ENCODE measurements around the gene NFIA. TPM values are rescaled to one million over a fixed set of nuclear protein-coding genes. Genes with fewer than 3 reads are reported as not detected.

Gene NFIA
- total RNA-seq, 1 donor from 2014 or later: 0.20 TPM

DNA sequence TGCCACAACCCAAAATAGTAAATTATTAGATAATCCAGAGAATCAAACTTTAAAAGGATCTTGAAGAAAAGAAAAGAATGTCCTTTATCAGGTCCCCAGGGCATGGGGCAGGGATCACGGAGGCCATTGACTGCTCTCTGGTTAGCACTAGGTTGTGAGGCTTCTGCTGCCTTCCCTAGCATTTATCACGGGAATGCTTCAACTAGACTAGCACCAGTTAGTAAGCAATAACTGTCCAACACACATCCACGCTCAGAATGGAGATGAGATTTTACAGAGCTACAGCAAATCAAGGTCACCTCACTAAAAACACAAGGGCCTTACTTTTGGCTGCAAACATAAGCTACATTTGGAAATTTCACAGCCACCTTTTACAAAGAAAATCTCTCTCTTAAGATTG is 304.0 kb downstream of the NFIA start:
- intact Hi-C loops (cut with micrococcal nuclease): no loop called here

- intact Hi-C loops (cut with micrococcal nuclease): no loop called here
Measured at GRCh38 chr1:61386770-61387169, 304.4 kb downstream of the NFIA start.

DNA sequence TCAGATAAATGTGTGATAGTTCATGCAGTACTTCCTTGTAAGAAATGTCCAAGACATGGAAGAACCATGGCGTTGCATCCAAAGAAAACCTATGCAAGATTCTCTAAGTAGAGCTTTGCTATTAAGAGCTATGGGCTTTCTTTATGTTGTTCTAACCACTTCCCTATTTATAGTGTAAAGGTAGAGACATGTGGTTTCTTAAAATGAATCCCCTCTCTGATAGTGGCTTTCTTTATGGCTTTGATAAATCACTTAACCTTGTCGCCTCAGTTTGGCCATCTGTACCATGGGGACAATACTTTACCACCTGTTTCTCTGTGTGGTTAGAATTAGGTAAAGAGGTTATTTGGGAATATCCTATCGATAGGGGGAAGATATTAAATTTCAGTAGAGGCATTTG is 305.5 kb downstream of the NFIA start:
- intact Hi-C loops (cut with micrococcal nuclease): no loop called here

DNA sequence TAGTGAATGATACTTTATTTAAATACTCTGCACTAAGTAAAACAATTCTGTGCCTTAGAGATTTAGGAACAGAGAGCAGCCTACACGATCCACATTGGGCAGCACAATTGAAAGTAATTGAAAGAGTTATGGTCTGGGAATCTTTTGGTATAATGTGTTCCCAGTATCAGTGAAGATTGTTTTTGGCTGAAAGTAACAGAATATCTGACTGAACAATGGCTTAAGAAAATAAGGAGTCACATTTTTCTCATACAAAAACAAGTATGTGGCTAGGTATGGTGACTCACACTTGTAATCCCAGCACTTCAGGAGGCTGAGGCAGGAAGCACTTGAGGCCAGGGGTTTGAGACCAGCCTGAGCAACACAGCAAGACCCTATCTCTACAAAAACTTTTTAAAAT is 306.2 kb downstream of the NFIA start:
- intact Hi-C loops (cut with micrococcal nuclease): no loop called here

DNA sequence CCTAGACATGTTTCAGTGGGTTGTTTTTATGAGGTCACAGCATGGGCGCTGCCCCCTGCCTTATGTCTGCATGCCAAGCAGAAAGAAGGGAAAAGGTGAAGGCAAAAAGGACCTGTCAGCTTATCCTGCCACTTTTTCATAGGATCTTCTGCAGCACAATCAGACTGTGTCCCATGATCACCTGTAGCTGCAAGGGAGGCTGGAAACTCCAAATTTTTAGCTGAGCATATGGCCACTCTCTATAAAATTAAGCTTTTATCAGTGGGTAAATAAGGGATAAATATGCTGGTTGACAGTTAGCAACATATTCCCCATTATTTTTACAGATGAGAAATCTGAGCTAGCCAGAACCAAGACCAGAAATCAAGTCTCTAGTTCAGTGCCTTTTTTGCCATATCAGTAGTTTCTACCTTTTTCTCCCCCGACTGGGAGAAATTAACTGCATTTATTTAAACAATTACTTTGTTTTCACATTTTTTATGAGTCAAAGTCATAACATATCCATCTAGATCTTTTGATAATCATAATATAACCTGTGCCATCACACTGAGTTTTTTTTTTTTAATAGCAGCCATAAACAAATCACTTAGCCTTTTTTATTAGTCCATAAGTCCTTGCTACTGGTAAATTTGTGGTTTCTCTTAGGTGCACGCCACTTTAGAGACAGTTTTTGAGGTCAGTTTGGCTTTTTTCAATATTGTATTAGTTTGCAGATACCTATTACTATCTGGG is 307.0 kb downstream of the NFIA start:
- intact Hi-C loops (cut with micrococcal nuclease): no loop called here

GRCh38 chr1:61389926-61390845 is 307.8 kb downstream of the NFIA start:
- intact Hi-C loops (cut with micrococcal nuclease): no loop called here

- intact Hi-C loops (cut with micrococcal nuclease): no loop called here
Measured at GRCh38 chr1:61391730-61392129, 309.4 kb downstream of the NFIA start.

GRCh38 chr1:61392409-61393242 is 310.3 kb downstream of the NFIA start:
- intact Hi-C loops (cut with micrococcal nuclease): no loop called here

DNA sequence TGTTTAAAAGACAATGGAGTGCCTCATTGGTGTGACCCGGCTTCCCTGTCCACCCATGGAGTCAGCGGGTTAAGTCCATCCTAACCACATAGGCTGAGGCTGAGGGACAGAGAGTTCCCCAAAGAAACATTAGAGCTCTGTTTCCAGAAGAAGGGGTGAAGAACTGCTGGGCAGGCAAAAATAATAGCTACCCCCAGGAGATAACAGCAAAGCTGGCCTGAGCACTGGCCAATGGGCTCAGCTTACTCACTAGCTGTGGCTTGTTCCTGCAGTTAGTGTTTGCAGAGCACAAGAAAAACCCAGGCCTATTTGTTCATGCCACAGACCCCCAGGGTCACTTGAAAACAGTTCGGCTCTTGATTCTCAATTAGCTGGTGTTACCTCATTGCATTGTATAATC is 311.2 kb downstream of the NFIA start:
- intact Hi-C loops (cut with micrococcal nuclease): no loop called here

GRCh38 chr1:61395146-61395800 is 312.9 kb downstream of the NFIA start:
- intact Hi-C loops (cut with micrococcal nuclease): no loop called here

DNA sequence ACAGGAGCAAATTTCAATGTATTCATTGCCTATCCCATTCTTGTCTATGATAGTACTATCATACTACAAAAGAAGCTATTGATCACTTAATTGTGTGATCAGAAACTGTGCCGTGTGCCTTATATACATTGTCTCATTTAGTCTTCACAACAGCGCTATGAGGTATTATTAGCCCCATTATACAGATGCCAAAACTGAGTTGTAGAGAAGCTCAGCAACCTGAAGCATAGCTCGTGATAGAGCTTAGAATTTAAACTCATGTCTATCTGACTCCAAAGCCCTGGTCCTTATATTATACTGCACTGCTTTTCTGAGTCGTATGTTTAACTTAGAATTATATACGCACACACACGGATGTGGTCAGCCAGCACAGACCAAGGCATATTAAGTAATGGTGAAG is 315.1 kb downstream of the NFIA start:
- intact Hi-C loops (cut with micrococcal nuclease): no loop called here

- intact Hi-C loops (cut with micrococcal nuclease): no loop called here
Measured at GRCh38 chr1:61397935-61398334, 315.6 kb downstream of the NFIA start.

DNA sequence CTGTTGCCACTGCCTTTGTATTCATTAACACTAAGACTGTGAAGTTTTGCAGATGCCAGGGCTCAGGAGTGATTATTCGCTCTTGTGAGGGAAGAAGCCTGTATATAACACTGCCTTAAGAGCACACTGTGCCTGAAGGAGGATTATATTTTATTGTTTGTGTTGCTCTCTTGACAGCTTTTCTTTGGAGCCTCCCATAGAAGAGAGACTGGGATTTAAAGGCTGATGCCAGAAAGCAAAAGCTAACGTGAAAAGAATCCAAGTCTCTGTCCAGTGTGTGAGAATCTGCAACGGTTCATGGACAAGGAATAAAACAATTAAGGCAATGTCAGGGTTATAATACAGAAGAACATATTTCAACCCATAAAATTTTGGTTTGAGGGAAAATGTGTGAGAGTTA is 316.8 kb downstream of the NFIA start:
- intact Hi-C loops (cut with micrococcal nuclease): no loop called here

DNA sequence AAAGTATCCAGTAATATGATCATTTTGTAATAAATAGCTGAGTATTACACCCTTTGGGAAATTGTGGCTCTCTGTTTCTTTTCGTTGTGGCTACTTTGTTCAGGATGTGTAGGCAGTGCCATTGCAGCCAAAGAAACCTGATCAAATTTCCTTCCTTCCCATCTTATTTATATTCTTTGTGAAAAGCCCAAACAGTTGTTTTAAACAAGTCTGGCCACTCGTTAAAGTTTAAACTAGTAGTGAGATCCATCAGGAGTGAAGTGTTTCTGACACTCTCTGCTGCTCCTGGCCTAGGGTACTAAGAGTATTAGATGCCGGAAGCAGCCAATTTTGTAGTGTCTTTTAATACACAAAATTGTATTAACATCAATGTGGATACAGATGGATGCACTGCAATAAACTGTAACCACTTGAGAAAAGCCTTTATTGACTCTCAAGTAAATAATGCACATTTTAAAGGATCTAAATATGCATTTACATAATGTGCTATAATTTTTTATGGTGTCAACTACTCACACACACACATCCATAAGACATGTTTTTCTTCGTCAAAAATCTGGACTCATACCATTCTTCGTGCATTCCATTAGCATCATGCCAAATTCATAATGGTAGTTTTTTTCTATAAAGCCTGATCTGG is 317.9 kb downstream of the NFIA start:
- intact Hi-C loops (cut with micrococcal nuclease): no loop called here

DNA sequence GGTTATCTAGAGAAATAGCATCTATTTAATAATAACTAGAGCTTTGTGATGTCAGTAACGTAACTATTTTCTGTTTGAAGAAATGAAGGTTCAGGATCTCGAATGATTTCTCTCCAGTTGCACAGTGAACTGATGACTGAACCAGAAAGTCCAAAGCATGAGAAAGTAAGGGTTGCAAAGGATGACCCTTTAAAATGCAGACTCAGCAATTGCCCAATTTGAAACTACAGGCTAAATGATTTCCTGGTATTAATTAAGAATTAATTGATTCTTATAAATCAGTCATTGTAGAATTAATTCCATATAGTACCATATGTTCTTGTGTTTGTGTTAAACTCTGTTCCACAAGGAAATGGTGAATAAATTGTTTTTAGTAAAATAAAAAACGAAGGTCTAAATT is 318.6 kb downstream of the NFIA start:
- intact Hi-C loops (cut with micrococcal nuclease): no loop called here

- intact Hi-C loops (cut with micrococcal nuclease): no loop called here
Measured at GRCh38 chr1:61403679-61404596, 321.6 kb downstream of the NFIA start.

DNA sequence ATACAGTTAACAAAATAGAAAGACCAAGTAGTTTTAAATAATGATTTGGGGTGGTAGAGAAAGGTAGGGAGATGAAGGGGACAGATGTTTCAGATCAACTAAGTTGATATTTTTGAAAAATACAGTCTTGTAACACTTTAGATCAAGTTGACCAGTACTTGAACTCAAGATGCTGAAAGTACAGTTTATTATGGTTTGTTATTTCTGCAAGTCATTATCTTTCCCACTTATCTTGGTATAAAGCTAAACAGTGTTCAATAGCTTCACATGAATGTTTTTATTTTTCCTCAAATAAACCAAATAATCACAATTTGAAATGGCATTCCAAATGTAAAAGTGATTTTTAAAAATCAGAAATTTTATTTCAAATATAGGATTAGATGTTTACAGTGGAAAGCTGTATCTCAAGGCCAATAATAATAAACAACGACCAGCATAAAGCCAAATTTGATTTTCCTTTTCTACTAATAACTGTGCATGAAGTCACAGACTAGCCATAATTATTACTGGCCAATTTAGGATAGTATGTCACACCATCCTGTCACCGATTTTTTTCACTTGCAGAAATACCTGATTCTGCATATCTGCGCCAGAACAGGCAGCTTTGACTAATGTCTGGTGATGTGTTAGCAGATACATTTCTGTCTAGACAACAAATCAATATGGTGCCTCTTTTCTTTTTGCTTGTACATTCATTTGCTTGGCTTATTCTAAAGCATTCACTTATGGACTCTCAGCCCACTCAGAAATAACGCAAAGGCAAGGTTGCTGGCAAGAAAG is 322.4 kb downstream of the NFIA start:
- intact Hi-C loops (cut with micrococcal nuclease): no loop called here

GRCh38 chr1:61406467-61406866 is 324.1 kb downstream of the NFIA start:
- intact Hi-C loops (cut with micrococcal nuclease): no loop called here

DNA sequence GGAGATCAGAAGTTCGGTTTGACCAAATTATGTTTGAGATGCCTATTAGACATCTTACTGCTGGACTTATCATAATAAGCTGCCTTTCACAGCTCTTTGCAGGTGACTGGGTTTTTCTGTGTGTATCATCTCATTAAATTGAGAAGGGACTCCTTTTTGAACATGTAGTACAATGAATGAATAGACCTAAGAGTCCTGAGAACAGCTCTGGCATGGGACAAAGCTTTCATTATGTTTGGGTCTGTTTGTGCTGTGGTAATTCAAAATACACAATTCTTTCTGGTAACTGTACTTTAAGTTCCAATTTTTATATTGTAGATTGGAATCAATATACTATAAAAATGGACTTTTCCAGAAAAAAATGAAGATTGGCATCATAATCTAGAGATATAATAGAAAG is 330.2 kb downstream of the NFIA start:
- intact Hi-C loops (cut with micrococcal nuclease): no loop called here
